NCI-H128 (cell line): ENCODE results near the gene MCMBP.
"Not testable (repeated sequence)": the region's sequence is repeated elsewhere in the genome, so short reads cannot be mapped to it uniquely, and the experiment has no call there.

Experiments
- DNase-seq: peaks from one replicate; lab custom pipeline; 2025; ENCODE audit not compliant: unreplicated experiment; lab: John Stamatoyannopoulos, UW

MCMBP gene

GRCh38 chr10:119872610-119872859, at the start of gene MCMBP:
MCMBP (minus strand) TSS chr10:119872843; CDS start chr10:119872584, 259 bp downstream.
- no peak for DNase-seq

DNA sequence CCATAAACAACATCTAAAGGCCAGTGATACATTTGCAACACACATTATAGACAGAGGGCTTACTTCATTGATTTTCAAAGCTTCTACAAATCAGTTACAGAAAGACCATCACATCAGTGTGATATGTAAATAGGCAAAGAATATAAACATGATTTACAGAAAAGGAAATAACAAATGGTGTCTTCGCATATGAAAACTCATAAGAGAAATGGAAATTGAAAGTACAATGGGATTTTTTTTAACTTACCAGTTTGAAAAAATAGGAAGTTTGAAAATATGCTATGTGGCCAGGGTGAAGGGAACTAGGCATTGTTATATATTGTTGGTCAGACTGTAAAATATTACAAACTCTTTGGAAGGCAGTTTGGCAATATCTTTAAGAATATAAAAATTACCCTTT, 47.2 kb upstream of the MCMBP start:
- DNase-seq: no peak

- no peak for DNase-seq
These were observed 46.6 kb upstream of the MCMBP start for GRCh38 chr10:119919271-119919670.

- DNase-seq: no peak
These were observed 45.1 kb upstream of the MCMBP start for GRCh38 chr10:119917777-119918176.

DNA sequence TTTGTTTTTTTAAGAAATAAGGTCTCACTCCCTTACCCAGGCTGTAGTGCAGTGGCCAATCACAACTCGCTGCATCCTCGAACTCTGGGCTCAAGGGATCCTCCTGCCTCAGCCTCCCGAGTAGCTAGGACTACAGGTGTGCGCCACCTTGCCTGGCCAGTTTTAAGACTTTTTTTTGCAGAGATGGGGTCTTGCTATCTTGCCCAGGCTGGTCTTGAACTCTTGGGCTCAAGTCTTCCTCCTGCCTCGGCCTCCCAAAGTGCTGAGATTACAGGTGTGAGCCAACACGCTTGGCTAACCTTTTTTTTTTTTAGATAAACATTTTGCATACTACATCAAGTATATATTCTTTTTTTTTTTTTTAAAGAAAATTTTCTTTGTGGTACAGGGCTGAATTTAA, 38.0 kb upstream of the MCMBP start:
- no peak for DNase-seq

GRCh38 chr10:119908166-119908565, 35.5 kb upstream of the MCMBP start:
- no peak for DNase-seq

GRCh38 chr10:119907695-119908094, 35.1 kb upstream of the MCMBP start:
- DNase-seq: not testable (repeated sequence)

DNA sequence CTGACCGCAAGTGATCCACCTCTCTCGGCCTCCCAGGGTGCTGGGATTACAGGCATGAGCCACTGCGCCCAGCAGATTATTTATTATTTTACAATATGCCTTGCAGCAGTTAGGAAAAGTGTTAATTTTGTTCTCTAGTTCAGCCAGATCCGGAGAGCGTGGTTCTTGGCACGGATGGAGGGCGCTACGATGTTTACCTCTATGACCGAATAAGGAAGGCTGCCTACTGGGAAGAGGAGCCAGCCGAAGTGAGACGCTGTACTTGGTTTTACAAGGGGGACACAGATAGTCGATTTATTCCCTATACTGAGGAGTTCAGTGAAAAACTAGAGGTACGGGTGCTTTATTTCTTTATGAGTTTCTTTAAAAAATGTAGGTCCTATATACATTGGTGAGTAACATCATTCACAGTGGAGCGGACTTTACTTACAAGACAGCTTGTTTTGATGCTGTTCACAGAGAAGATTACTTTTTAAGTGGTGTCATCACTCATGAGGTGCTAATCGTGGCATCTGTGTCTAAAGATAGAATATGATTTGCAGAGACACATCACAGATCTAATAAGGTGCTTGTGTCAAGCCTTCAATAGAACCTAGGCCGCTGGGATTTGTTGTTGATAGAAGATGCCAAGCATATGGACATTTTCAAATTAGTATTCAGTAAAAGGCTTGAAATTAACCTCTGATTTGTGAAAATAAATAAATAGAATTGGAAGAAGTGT, 31.5 kb upstream of the MCMBP start:
- no peak for DNase-seq

DNA sequence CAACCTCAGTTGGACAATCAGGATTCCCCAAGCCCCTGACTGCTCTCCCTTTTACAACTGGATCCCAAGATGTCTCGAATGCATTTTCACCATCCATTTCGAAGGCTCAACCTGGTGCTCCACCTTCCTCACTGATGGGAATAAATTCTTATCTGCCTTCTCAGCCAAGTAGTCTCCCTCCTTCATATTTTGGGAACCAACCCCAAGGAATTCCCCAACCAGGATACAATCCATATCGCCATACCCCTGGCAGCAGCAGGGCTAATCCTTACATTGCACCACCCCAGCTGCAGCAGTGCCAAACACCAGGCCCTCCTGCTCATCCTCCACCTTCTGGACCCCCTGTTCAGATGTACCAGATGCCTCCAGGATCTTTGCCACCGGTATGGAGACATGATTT, 25.9 kb upstream of the MCMBP start:
- DNase-seq: no peak

DNA sequence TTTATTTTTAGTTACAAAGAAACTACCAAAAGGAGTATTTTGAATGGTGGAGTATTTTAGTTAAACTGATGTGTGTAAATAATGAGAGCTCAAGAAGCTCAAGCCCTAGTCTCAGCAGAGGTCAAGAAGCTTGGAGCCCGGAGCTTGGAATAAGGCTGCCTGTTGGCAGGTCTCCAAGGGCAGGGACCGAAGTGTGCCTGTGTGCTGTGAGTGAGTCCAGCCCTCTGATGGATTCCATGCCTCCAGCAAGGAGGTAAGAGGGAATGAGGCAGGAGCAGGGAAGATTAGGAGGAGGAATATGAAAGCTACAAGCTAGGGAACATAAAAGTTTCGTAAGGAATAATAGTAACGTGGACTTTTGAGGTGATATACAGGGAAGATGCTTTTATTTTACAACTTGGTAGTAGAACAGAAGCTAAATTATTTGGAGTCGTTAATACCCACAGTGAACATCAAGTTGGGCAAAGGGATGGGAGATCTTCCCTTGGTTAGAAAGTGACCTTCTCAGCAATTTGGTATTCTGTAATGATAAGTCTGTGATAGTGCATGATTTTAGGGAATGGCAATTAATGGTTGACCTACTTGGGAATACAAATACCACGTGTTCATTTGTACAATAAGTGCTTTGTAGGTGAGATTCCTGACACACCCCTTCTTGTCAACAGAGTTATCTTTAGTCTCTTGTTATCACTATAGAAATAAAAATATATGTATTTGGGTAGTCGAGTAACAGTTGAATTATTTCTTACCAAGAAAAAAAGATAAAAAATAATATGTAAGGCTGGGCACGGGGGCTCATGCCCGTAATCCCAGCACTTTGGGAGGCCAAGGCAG, 24.5 kb upstream of the MCMBP start:
- no peak for DNase-seq

DNA sequence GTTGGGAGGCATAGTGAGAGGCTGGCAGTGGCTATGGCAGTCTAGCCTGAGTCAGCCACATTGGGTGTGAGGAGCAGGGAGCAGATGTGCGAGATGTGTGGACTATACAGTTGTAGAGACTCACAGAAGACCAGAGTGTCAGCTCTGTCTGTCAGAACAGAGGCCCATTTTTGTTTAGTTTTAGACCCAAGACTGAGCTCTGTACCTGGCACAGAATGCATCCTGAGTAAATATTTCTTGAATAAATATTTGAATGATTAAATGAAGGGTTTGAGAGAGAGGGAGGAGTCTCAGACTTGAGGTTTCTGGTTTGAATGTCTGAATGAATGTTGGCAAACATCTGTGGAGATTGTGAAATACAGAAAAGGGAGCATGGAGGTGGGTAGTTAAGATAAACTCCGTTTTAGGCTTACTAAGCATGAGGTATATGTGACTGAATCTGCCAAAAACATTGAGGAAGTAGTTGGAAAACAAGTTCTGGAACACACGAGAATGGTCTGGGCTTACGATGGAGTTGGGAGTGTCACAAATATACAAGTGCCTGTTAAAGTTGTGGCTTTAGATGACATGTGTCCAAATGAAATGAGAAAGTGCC, 23.5 kb upstream of the MCMBP start:
- DNase-seq: no peak

DNA sequence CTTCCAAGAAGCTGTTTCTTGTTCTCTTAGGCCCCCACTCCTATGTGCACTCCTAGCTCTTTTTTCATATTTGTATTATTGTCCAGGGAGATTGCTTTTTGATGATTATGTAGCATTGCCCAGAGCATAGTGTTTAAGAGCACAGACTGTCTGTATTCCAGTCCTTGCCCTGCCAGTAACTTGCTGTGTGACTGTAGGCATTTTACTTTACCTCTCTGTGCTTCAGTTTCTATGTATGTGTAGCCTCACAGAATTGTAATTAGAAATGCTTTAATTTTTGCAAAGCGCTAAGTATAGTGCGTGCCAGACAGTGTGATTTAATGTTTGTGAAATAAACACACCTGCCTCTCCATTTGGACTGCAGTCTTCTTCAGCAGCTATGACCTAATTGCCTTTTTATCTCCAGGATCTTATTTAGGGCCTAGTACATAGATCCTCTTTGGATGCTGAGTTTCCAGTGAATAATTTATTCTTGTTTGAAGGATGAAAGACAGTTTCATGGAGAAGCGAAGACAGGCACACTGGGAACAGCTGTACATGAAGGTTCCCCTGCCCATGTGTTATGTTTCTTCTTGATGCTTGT, 21.3 kb upstream of the MCMBP start:
- DNase-seq: no peak

DNA sequence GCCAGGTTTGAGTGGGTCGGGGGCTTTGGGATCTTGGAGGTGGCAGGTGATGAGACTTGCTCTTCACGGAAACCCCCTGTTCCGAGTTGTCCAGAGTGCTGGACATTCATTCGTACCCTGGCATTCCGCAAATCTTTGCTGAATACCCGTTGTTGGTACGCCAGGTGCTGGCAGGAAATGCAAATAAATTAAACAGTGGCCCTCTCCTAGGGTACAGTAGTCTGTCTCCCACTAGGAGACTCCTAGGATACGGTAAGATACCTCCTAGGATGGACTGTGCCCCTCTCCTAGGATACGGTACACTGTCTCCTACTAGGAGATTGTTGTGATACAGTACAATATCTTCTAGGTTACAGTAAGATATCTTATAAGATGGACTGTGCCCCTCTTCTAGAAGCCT, 20.4 kb upstream of the MCMBP start:
- DNase-seq: no peak

GRCh38 chr10:119892188-119893065, 19.8 kb upstream of the MCMBP start, which contains the start of gene SEC23IP:
SEC23IP (plus strand) TSS chr10:119892730; CDS start chr10:119892783, 53 bp downstream.
- DNase-seq: peak; percentile 75

DNA sequence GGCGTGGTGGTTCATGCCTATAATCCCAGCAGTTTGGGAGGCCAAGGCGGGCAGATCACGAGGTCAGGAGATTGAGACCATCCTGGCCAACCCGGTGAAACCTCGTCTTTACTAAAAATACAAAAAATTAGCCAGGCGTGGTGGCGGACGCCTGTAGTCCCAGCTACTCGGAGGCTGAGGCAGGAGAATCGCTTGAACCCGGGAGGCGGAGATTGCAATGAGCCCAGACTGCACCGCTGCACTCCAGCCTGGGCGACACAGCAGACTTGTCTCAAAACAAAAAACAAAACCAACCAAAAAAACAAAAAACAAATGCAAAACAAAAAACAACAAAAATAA, 19.2 kb upstream of the MCMBP start:
- DNase-seq: not testable (repeated sequence)

GRCh38 chr10:119890307-119890706, 17.7 kb upstream of the MCMBP start:
- not testable (repeated sequence) for DNase-seq

DNA sequence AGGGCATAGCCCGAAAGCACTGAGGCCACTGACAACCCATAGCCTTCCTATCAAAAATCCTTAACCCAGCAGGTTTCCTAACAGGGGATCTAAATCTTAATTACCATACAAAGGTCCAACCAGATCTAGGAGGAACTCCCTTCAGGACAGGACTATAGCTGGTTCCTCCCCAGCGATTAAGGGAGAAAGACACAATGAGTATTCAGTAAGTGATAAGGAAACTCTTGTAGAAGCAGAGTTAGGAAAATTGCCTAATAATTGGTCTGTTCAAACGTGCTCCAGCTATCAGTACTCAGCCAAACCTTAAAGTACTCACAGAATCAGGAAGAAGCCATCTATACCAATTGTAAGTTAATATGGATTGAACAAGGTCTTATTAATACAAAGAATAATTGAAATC, 16.6 kb upstream of the MCMBP start:
- not testable (repeated sequence) for DNase-seq

DNA sequence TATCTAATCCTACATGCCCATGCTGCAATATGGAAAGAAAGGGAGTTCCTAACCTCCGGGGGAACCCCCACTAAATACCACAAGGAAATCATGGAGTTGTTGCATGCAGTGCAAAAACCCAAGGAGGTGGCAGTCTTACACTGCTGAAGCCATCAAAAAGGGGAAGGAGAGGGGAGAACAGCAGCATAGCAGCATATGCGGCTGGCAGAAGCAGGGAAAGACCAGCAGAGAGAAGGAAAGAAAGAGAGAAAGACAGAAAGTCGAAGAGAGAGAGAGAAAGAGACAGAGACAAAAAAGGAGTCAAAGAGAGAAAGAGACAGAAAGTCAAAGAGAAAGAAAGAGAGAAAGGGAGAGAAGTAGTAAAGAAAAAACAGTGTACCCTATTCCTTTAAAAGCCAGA, 16.1 kb upstream of the MCMBP start:
- not testable (repeated sequence) for DNase-seq

- not testable (repeated sequence) for DNase-seq
These were observed 13.4 kb upstream of the MCMBP start for GRCh38 chr10:119886070-119886469.

GRCh38 chr10:119883901-119884611, 11.4 kb upstream of the MCMBP start:
- DNase-seq: not testable (repeated sequence)
